ENCODE data around the gene INPP5F. TPM values are rescaled to one million over a fixed set of nuclear protein-coding genes. Genes with fewer than 3 reads are reported as not detected.

INPP5F gene, protein sequence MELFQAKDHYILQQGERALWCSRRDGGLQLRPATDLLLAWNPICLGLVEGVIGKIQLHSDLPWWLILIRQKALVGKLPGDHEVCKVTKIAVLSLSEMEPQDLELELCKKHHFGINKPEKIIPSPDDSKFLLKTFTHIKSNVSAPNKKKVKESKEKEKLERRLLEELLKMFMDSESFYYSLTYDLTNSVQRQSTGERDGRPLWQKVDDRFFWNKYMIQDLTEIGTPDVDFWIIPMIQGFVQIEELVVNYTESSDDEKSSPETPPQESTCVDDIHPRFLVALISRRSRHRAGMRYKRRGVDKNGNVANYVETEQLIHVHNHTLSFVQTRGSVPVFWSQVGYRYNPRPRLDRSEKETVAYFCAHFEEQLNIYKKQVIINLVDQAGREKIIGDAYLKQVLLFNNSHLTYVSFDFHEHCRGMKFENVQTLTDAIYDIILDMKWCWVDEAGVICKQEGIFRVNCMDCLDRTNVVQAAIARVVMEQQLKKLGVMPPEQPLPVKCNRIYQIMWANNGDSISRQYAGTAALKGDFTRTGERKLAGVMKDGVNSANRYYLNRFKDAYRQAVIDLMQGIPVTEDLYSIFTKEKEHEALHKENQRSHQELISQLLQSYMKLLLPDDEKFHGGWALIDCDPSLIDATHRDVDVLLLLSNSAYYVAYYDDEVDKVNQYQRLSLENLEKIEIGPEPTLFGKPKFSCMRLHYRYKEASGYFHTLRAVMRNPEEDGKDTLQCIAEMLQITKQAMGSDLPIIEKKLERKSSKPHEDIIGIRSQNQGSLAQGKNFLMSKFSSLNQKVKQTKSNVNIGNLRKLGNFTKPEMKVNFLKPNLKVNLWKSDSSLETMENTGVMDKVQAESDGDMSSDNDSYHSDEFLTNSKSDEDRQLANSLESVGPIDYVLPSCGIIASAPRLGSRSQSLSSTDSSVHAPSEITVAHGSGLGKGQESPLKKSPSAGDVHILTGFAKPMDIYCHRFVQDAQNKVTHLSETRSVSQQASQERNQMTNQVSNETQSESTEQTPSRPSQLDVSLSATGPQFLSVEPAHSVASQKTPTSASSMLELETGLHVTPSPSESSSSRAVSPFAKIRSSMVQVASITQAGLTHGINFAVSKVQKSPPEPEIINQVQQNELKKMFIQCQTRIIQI
- 10 to 100 TPM; 18.1 to 23.6 (median 21.1) TPM for total RNA-seq

DNA sequence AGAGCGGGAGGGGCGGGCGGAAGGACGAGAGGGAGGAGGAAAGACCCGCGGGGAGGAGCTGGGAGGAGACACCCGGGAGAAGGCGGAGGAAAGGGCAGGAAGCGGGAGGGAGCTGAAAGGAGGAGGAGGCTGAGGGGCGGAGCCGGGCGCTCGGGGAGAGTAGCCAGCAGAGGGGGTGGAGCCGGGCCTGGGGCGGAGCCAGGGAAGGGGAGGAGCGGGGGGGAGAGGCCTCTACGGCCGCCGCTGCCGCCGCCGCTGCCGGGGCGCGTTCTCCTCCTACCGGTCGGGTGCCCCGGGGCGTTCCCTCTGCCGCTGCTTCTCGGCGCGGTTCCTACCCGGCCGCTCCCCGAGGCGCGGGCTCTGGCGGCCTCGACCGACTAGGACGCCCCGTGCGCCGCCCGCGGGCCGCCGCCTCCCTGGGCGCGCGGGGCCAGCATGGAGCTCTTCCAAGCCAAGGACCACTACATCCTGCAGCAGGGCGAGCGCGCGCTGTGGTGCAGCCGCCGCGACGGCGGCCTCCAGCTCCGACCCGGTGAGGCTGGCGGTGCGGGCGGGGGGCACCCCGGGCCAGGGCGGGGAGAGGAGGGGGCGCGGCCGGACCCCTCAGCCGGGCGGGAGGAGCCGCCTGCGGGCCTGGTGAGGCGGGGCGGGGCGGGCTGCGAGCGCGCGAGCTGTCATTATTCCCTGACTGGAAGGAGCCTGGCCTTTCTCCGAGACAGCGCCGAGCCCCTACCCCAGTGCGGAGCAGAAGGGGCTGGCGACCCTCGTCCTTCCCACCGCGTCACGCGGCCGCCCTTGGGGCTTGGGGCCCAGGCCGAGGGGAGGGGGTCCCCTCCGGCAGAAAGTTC is at the start of gene INPP5F:
TSS of gene INPP5F (plus strand) at position 223 of the 848 bp plus-strand sequence. CDS start at position 436, 213 bp downstream.
- DNase-seq (peak; percentile 100), ATAC-seq (peak; percentile 91 to 94)
- Mint-ChIP-seq H3K27me3 (ENCODE audit: low read depth) (no peaks in the 10 kb centered on the region), H3K9me3 (no peaks in the 10 kb centered on the region), H3K36me3 (ENCODE audit: insufficient read depth) (peaks cover 2% of the 10 kb centered on the region), H3K4me3 (peak within 1 kb of the TSS; percentile 94), H3K4me1 (ENCODE audit: low read depth) (peaks cover 39% of the 10 kb centered on the region)

DNA sequence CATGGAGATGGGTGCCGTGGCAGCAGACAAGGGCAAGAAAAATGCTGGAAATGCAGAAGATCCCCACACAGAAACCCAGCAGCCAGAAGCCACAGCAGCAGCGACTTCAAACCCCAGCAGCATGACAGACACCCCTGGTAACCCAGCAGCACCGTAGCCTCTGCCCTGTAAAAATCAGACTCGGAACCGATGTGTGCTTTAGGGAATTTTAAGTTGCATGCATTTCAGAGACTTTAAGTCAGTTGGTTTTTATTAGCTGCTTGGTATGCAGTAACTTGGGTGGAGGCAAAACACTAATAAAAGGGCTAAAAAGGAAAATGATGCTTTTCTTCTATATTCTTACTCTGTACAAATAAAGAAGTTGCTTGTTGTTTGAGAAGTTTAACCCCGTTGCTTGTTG is 48.7 kb upstream of the INPP5F start:
- H3K36me3 Mint-ChIP-seq (ENCODE audit: insufficient read depth), result peaks cover 30% of the 10 kb centered on the region
- no peak for DNase-seq
- peaks cover 21% of the 10 kb centered on the region for H3K4me1 Mint-ChIP-seq (ENCODE audit: low read depth)
- H3K27me3 Mint-ChIP-seq (ENCODE audit: low read depth), result no peaks in the 10 kb centered on the region
- no peak overlapping the region for H3K4me3 Mint-ChIP-seq
- ATAC-seq, result no peak
- H3K9me3 Mint-ChIP-seq, result no peaks in the 10 kb centered on the region

DNA sequence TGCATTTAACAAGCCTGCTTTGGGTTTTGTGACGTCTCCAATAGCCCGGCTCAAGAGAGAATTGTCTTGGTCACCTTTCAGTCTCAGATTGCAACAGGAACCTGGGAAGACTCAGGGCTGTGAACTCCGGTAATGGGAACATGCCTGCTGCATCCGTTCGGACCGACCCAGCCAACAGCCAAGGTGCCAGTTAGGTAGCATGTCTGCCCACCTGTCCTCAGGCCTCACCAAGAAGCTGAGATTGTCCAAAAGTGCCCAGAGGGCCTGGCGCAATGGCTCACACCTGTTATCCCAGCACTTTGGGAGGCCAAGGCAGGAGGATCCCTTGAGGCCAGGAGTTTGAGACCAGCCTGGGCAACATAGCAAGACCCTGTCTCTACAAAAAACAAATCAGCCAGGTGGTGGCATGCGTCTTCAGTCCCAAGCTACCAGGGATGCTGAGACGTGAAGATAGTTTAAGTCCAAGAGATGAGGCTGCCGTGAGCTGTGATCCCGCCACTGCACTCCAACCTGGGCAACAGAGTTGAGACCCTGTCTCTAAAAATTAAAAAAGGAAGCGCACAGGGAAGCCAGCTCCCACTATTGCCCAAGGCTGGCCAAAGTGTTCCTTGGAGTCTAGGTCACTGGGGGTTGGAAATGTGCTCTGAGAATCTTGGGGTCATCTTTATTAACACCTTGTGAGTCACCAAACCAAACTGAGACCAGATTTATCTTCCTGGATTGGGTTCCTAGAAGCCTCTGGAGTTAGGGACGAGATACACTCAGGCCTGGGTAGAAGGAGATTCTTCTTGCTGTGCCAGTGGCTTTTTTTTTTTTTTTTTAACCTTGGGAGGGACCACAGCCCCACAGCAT is 47.7 kb upstream of the INPP5F start:
- H3K4me1 Mint-ChIP-seq (ENCODE audit: low read depth), result peaks cover 25% of the 10 kb centered on the region
- H3K4me3 Mint-ChIP-seq, result no peak overlapping the region
- ATAC-seq (no peak), DNase-seq (no peak)
- no peaks in the 10 kb centered on the region for H3K27me3 Mint-ChIP-seq (ENCODE audit: low read depth)
- H3K36me3 Mint-ChIP-seq (ENCODE audit: insufficient read depth), result peaks cover 22% of the 10 kb centered on the region
- H3K9me3 Mint-ChIP-seq, result no peaks in the 10 kb centered on the region

DNA sequence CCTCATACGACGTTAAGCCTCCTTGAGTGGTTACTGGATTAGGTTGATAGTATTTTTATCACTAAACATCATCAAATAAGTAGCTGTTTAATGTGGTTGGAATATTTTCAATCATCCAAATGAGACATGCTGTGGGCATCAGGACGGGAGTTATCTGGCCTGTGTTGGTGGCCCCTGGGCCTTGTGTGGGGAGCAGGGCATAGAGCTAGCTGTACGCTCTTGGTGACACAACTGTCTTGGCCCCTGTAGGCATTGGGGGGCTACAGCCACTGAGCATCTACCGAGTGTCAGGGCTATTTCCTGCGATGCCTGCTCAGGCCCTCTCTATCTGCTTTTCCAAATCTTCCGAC is 46.4 kb upstream of the INPP5F start:
- no peak overlapping the region for H3K4me3 Mint-ChIP-seq
- H3K27me3 Mint-ChIP-seq (ENCODE audit: low read depth), result no peaks in the 10 kb centered on the region
- ATAC-seq, result no peak

DNA sequence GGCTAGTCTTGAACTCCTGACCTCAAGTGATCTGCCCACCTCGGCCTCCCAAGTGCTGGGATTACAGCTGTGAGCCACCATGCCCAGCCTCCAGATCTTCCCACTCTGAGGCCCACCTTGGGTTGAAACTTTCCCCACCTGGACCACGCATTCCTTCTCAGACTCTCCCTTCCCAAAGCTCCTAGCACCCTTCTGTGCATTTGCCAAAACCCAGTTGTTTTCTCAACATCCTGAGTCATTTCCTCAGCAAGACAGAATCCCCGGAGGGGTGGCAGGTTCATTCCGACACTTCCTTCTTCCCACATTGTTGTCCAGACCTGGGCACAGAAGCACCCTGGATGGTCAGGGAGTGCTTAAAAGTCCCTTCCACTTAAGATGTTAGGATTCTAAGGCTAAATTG is 45.8 kb upstream of the INPP5F start:
- ATAC-seq (no peak), DNase-seq (no peak)
- H3K9me3 Mint-ChIP-seq, result no peaks in the 10 kb centered on the region
- no peaks in the 10 kb centered on the region for H3K27me3 Mint-ChIP-seq (ENCODE audit: low read depth)
- peaks cover 14% of the 10 kb centered on the region for H3K36me3 Mint-ChIP-seq (ENCODE audit: insufficient read depth)
- no peak overlapping the region for H3K4me3 Mint-ChIP-seq
- H3K4me1 Mint-ChIP-seq (ENCODE audit: low read depth), result peaks cover 25% of the 10 kb centered on the region

More for the DNA sequence above, 46.4 kb upstream of the INPP5F start:
- no peak for DNase-seq
- Mint-ChIP-seq H3K4me1 (ENCODE audit: low read depth) (peaks cover 25% of the 10 kb centered on the region), H3K9me3 (no peaks in the 10 kb centered on the region), H3K36me3 (ENCODE audit: insufficient read depth) (peaks cover 14% of the 10 kb centered on the region)

DNA sequence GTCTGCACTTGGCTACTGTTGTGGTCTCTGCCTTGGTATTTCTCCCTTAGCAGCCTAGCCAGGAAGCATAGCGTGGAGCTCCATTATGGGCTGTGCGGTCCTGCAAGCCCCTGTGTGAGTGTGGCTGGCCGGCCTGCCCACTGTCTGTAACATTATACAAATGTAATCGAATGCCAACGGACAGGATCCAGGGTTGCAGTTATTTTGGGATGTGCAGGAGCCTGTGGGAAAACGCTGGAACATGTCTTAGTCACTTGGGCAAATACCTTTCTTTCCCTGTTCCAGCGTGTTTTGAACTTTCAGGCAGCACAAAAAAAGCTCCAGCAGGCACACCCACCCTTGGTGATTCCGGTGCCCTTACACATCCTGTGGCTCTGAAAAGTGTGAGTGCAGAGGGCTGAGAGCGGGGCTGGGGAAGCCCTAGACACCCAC is 45.2 kb upstream of the INPP5F start:
- Mint-ChIP-seq H3K27me3 (ENCODE audit: low read depth) (no peaks in the 10 kb centered on the region), H3K4me1 (ENCODE audit: low read depth) (peaks cover 25% of the 10 kb centered on the region), H3K9me3 (no peaks in the 10 kb centered on the region), H3K4me3 (no peak overlapping the region), H3K36me3 (ENCODE audit: insufficient read depth) (peaks cover 14% of the 10 kb centered on the region)
- ATAC-seq, result no peak
- no peak for DNase-seq

DNA sequence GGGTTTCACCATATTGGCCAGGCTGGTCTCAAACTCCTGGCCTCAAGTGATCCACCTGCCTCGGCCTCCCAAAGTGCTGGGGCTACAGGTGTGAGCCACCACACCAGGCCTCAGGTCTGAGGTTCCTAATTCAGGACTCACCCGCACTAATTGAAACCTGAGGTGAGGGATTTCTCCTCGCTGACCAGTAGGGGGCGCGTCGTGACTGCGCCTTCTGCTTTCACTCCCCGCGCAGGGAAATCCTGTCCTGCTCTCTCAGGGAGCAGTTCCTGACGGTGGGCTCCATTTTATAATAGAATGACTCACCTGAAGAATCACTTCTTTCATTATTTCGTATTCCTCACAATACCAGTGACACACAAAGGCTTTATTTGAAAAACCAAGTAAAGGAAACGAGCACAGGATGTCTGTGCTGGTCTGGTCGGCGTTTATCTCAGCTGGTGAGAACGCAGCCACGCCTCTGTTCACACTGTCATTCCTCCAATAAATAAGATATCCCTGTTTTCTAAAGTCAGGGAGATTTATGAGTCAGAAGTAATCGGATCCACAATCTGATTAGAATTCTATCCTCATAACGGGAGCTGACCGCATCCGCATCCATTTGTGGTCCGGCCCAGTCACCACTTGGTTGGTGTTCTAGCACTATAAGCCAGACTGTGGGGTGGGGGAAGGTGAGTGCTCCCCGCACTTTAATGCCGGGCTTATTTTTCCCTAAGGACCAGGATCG is 39.2 kb upstream of the INPP5F start:
- DNase-seq, result peak; percentile 86
- peak; percentile 94 to 97 for ATAC-seq
- Mint-ChIP-seq H3K4me3 (peak overlapping the region; percentile 66), H3K4me1 (ENCODE audit: low read depth) (peaks cover 27% of the 10 kb centered on the region), H3K36me3 (ENCODE audit: insufficient read depth) (no peaks in the 10 kb centered on the region), H3K9me3 (no peaks in the 10 kb centered on the region), H3K27me3 (ENCODE audit: low read depth) (no peaks in the 10 kb centered on the region)

DNA sequence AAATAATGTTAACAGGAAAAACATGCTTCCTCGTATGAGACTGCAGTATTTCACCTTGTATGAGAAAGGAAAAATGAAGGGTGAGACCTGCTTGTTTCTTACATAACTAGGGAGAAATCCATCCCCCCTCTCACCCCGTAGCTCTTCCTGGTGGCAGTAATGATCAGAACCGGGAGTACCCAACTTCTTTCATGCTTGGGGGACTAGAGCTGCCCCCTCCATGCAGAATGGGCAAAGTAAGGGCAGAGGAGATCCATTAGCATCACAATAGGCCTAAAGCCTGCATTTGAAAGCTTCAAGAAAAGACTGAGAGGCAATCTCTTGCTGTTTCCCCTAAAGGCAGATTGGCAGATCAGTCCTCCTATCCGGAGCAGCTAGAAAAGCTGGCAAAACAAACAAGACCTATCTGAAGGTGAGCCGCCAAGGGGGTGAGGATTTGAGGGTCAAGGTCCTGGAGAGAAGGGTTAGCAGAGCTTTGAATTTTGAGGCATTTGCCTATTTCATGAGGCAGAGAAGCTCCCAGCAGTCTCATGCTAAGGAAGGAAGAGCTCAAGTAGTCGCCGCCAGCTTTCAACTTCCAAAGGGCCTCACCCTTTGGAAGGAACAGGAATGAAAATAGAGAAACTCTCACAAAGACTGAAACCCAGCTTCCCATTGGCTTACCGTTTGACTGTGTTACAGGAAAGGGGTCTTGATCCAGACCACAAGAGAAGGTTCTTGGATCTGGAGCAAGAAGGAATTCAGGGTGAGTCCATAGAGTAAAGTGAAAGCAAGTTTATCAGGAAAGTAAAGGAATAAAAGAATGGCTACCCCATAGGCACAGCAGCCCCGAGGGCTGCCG is 38.4 kb upstream of the INPP5F start:
- peak overlapping the region; percentile 66 for H3K4me3 Mint-ChIP-seq
- H3K27me3 Mint-ChIP-seq (ENCODE audit: low read depth), result no peaks in the 10 kb centered on the region
- no peak for ATAC-seq

DNA sequence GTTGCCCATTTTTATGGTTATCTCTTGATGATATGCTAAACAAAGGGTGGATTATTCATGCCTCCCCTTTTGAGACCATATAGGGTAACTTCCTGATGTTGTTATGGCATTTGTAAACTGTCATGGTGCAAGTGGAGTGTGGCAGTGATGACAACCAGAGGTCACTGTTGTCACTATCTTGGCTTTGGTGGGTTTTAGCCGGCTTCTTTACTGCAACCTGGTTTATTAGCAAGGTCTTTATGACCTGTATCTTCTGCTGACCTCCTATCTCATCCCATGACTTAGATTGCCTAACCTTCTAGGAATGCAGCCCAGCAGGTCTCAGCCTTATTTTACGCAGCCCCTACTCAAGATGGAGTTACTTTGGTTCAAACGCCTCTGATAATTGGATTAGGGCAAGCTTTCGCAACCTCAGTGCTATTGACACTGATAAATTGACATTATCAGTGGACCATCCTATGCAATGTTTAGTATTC is 37.8 kb upstream of the INPP5F start:
- DNase-seq, result no peak

More for the DNA sequence above, 38.4 kb upstream of the INPP5F start:
- no peak for DNase-seq
- no peaks in the 10 kb centered on the region for H3K9me3 Mint-ChIP-seq
- H3K36me3 Mint-ChIP-seq (ENCODE audit: insufficient read depth), result no peaks in the 10 kb centered on the region
- H3K4me1 Mint-ChIP-seq (ENCODE audit: low read depth), result peaks cover 19% of the 10 kb centered on the region

DNA sequence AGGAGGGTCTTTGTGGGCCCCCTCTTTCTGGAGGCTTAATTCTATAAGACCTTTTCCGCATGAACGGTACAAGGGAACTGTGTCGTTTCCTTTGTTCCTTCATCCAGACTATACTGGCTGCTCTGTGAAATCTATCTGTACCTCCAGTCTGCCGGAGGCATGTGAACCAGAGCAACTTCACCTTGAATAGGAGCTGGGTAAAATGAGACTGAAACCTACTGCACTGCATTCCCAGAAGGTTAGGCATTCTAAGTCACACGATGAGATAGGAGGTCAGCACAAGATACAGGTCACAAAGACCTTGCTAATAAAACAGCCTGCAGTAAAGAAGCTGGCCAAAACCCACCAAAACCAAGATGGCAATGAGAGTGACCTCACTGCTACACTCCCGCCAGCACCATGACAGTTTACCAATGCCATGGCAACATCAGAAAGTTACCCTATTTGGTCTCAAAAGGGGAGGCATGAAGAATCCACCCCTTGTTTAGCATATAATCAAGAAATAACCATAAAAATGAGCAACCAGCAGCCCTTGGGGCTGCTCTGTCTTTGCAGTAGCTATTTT is 36.8 kb upstream of the INPP5F start:
- Mint-ChIP-seq H3K9me3 (no peaks in the 10 kb centered on the region), H3K4me3 (no peak overlapping the region), H3K36me3 (ENCODE audit: insufficient read depth) (no peaks in the 10 kb centered on the region), H3K4me1 (ENCODE audit: low read depth) (peaks cover 24% of the 10 kb centered on the region), H3K27me3 (ENCODE audit: low read depth) (no peaks in the 10 kb centered on the region)
- ATAC-seq, result no peak
- no peak for DNase-seq

More for the DNA sequence above, 37.8 kb upstream of the INPP5F start:
- no peak for ATAC-seq
- H3K27me3 Mint-ChIP-seq (ENCODE audit: low read depth), result no peaks in the 10 kb centered on the region
- H3K4me1 Mint-ChIP-seq (ENCODE audit: low read depth), result peaks cover 19% of the 10 kb centered on the region
- no peak overlapping the region for H3K4me3 Mint-ChIP-seq
- no peaks in the 10 kb centered on the region for H3K9me3 Mint-ChIP-seq
- H3K36me3 Mint-ChIP-seq (ENCODE audit: insufficient read depth), result no peaks in the 10 kb centered on the region

DNA sequence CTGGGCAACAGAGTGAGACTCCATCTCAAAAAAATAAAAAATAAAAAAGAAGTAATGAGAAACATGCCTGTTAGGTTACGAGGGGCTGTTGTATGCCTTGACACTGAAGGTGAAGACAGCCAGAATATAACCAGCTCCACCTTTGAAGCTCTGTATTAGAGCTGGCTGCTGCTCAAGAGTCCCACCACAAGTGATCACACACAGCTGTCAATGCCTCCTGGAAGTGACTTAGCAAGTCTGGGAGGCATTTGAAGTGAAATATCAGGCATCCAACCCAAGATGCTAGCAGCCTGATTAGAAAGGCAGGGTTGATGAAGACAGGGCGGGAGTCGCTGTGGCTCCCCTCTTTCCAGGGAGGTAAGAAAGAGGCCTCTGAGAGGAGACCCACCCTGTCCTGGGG is 34.1 kb upstream of the INPP5F start:
- Mint-ChIP-seq H3K4me1 (ENCODE audit: low read depth) (peaks cover 19% of the 10 kb centered on the region), H3K4me3 (no peak overlapping the region), H3K36me3 (ENCODE audit: insufficient read depth) (no peaks in the 10 kb centered on the region), H3K27me3 (ENCODE audit: low read depth) (no peaks in the 10 kb centered on the region), H3K9me3 (no peaks in the 10 kb centered on the region)
- ATAC-seq (no peak), DNase-seq (no peak)

Data from activated T-cell treated with anti-CD3 and anti-CD28 coated beads, Interleukin-2, amount 50 U/mL, for 4 hours (primary cell).